Erythroblast (primary cell): ENCODE data around the gene KLHL2.

Source experiments
- DNase-seq, 2 experiments: peaks; one replicate each; lab custom pipeline; 2025; lab: John Stamatoyannopoulos, UW
- GATA1 ChIP-seq: IDR thresholded peaks from 2 replicates; pipeline ENCODE4 v1.6.1; 2011; ENCODE audit warnings: low read depth, mild to moderate bottlenecking, control low read depth, low read length, moderate library complexity
- POLR2A ChIP-seq: IDR thresholded peaks from 2 replicates; pipeline ENCODE4 v1.6.1; 2011; ENCODE audit warnings: mild to moderate bottlenecking, low read length

The KLHL2 gene

DNA sequence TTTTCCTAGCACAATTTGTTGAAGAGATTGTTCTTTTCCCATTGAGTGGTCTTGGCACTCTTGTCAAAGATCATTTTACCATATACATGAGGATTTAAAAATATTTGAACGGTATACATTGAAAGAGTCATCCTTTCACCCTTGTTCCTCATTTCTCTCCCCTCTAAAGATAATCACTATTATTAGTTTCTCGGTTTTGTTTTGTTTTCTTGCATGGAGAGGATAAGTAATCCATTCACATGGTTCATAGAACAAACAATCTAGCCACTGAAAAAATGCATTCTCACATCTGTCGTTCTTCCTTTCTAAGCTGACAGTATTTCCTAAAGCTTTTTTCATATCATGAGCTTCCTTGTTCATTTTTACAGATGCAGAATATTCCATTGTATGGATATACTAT is 80.9 kb downstream of the KLHL2 start:
- TF ChIP-seq POLR2A, result no peak
- TF ChIP-seq GATA1, result no peak
- no peak for DNase-seq

DNA sequence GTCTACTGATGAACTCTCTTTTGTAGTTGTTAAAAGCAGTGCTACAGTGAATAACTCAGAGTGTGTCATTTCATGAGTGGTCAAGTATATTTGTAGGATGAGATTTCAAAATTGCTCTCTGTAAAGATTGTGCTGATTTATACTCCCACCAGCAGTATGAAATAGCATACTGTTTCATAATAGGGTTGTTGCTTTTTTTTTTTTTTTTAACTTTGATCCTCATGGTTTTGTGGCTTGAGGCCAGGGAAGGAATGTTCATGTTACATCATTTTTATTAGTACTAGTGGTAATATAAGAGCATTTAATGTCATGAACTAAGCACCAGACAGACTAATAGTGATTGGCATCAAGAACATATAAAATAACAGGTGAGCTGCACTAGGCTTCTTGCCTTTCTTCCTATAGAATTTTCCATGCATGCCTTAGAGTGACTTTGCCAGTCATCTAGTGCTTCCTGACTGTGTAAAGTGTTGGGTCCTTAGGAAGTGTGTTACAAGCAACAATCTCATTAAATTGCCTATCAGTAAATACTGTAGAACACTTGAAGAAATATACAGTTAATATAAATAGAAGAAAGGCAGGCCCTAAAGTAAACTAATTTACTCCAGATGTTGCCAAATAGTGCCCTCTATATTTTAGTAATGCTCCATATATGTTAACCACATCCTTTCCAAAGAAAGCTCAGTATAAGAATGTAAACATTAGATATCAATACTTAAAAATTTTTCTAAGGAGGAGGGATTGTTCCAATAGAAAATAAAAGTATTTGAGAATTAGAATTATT is 81.5 kb downstream of the KLHL2 start:
- TF ChIP-seq GATA1 (no peak), POLR2A (no peak)
- no peak for DNase-seq

DNA sequence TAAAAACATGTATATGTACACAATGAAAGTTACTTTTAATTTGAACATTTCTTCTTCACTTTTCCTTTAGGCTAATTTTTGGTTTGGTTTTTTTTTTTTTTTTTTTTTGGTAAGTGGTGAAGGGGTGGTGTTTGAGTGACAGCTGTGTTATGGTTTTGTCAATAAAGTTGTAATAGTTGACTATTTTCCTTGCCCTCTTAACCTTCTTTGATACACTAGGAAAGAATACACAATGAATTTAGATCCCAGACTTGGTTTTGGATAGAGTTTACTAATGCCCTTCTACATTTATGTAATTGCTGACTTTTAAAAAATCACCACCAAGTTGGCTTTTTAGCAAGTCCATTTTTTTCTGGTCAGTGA is 82.0 kb downstream of the KLHL2 start:
- TF ChIP-seq GATA1 (no peak), POLR2A (no peak)
- no peak for DNase-seq

DNA sequence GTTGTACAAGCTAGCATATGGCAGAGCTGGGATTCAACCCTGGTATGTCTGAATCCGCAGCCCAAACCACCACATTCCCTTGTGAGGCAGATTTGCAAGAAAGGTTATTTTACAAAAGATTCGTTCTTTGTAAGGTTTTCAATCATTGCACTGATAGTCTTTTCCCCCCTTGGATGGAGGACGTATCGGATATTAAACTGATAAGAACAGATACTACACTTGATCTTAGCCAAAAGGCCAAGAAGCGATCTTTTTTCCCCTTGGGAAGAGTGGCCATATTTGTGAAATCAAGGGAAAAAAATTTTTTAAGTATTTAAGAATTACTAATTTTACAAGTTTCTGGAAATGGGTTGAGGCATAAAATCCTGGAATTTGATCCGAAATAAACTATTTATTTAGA is 85.7 kb downstream of the KLHL2 start:
- TF ChIP-seq POLR2A, result no peak
- TF ChIP-seq GATA1, result no peak
- no peak for DNase-seq

DNA sequence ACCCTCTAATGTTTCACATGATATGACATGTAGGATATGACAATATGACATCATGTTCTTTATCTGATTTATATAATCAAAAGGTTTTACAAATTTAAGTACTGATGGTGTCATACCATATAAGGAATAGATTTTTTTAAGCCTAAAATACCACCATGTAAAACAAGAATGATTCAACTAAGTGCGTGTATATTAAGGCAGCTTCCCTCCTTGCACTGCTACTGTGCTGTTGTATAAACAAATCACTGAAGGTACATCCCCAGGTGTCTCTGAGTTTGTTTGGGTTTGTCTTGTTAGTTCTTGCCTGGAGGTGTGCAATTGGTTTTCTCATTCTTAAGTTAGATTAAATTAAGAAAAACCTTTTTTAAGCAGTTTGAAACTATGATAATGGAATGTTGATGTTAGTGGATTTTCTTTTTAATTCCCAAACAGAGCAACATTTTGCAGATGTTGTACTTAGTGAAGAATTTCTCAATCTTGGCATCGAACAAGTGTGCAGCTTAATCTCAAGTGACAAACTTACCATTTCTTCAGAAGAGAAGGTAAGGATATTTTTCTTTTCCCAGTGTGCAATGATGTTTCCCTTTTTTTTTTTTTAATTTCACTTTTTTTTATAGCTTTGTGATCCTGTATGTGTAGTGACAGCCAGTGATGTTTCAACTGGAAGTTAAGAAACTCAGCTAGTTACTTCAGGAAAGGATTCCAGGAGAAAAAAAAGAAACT is 86.7 kb downstream of the KLHL2 start:
- TF ChIP-seq POLR2A, result no peak
- no peak for TF ChIP-seq GATA1
- no peak for DNase-seq

DNA sequence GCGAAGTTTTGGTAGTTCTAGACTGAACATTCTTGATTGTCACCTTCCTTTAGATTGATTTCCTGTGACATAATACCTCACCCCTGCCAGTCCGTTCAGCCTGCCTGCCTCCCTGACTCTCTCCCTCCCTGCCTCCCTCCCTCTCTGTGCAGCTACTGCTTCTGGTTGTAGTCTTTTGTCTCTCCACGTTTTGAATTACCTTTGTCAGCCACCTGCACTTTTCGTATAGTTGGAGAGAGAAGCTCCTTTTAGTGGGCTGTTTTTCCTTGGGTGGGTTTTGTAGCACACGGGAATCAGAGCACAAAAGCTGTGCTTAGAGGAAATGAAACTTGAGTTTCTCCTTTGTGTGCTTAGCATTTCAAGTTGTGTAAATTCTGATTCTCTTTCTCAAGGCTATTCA is 87.5 kb downstream of the KLHL2 start:
- no peak for DNase-seq
- TF ChIP-seq POLR2A (no peak), GATA1 (no peak)

DNA sequence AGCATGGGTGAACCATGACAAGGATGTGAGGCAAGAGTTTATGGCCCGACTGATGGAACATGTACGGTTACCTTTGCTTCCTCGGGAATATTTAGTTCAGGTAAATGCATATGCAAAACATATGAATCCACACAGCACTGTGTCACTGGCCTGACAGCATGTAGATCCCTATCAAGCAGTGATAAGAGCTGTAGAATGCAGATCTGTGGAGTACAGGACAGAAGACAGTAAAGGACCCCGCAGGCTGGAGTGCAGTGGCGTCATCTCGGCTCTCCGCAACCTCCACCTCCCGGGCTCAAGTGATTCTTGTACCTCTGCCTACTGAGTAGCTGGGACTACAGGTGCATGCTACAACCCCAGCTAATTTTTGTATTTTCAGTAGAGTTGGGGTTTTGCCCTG is 90.3 kb downstream of the KLHL2 start:
- no peak for TF ChIP-seq POLR2A
- TF ChIP-seq GATA1, result no peak
- no peak for DNase-seq

DNA sequence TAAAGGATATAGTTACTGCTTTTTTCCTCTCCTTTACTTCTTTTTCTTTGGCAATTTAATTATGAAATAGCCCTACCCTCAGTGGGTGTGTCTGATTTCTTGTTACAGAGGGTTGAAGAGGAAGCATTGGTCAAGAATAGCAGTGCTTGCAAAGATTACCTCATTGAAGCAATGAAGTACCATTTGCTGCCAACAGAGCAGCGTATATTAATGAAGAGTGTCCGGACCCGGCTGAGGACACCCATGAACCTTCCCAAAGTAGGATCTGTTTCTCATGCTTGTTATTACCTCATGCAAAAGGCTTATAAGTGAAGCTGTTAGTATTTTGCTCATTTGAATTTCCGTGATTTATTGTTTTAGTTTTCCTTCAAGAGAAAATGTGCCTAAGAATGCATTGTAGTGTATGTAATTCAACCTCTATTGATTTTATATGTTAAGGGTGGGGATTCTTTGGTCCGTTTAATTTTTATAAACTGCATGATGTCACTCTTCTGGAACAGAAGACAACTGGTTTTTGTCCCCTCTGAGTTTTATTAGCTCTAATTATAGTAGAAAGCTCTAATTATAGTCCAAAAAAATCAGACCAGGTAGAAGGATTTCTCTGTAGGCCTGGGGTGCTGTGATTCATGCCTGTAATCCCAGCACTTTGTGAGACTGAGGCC is 92.2 kb downstream of the KLHL2 start:
- no peak for DNase-seq
- no peak for TF ChIP-seq POLR2A

DNA sequence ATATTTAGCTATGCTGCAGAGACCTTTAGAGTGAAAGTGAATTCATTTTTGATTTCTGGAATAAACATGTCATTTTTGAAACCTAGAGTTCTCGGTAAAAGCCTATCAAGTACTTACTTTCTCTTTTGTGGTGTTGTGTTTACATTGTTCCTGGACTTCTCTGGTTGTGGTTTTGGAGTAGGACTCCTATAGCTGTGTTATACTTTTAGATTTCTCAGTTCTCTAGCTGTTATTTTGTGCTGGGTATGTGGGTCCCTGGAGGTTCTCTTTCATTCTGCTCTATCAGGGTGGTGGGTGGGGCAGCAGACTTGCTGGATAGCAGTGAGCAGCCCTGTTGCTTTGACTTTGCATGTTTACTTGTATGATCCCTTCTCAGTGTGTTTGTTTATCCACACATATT is 94.5 kb downstream of the KLHL2 start:
- DNase-seq, result peak; percentile 43 to 64

DNA sequence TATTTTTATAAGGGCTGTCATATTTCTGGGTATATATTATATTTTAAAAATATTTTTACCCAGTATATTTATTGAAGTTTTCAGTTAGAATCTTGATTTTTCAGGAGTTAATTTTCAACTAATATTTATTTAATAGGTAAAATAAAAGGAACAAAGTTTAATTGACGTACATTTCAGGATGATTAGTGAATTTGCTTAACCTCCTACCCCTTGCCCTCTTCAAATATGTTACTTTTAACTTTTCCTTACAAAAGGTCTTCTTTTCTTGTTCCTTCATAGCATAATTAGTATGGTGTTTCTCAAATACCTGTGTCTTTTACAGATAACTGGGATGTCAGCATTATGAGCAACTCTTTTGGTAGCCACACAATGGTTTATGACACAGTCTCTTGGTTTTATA is 95.3 kb downstream of the KLHL2 start:
- no peak for DNase-seq
- TF ChIP-seq POLR2A, result no peak
- TF ChIP-seq GATA1, result no peak

More for the DNA sequence above, 94.5 kb downstream of the KLHL2 start:
- TF ChIP-seq POLR2A (no peak), GATA1 (no peak)

DNA sequence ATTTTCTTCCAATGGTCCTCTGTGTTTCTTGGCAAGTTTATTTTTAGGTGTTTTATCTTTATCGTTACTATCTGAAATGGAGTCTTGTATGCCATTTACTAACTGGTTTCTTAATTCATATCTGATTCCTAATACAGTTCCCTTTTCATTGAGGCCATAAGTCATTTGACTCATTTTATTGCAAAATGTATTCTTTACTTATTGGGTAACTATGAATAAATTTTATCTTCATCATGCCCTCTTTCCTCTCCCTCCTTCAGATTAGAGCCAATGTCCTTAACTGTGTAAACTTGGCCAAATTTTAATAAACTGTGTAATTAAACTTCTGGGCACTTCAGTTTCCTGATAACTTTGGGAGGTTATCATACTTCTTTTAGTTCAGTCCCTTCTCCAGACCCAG is 100.8 kb downstream of the KLHL2 start:
- TF ChIP-seq POLR2A (no peak), GATA1 (no peak)
- DNase-seq, result no peak

DNA sequence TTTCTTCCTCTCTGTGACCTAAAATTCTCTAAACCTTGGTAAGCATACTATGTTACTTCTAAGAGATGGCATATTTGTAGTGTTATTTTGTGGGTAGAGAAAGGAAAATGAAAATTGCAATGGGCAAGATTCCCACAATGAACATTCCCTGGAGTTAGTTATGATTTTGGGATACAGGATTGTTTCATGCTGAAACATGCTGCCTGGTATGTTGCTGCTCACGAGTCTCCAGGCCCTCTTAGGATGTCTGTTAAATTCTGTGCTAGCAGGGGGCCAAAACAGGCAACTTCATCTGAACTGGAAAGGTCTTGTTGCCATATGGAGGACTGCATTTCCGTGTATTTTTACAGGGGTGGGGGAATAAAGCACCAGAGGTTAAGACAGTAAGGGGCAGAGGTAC is 101.2 kb downstream of the KLHL2 start:
- no peak for DNase-seq
- TF ChIP-seq POLR2A, result no peak
- TF ChIP-seq GATA1, result no peak

DNA sequence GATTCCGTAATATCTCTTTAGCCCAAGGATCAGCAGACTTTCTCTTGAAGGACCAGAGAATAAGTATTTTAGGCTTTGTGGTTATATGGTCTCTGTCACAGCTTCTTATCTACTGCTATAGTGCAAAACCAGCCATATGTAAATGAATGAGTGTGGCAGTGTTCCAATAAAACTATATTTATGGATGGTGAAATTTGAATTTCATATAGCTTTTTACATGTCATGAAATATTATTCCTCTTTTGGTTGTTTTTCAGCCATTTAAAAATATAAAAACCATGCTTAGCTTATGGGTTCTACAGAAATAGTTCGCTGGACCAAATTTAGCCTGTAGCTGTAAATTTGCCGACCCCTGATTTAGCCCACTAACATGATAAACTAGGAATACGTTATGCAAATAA is 102.1 kb downstream of the KLHL2 start:
- TF ChIP-seq POLR2A (no peak), GATA1 (no peak)
- DNase-seq, result no peak

DNA sequence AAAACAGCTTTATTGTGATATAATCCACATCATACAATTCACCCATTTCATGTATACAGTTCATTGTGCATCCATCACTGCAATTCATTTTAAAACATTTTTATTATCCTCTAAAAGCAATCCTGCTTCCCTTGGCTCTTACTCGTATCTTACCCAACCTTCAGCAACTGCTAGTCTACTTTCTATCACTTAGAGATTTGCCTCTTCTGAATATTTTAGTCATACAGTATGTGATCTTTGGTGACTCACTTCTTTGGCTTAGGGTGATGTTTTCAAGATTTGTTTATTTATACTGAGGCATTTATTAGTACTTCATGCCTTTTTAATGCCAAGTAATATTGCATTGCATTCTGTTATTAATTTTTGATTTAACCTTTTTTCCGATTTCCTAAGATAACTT is 105.1 kb downstream of the KLHL2 start:
- peak in 1 of 2 experiments; percentile 21 for DNase-seq

DNA sequence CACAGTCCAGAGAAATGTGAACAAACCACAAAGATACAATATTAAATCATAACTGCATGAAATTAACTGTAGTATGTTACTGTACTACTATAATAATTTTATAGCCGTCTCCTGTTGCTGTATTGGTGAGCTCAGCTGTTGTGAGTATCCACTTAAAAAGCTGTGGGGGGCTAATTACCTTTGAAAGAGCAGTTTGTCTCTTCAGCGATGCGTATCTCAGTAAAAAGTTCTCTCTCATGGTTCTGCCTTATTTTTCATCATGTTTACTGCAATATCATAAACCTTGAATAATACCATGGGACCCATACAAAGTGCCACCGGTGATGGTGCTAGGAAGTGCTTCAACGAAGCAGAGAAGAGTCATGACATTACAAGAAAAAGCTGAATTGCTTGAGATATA is 111.7 kb downstream of the KLHL2 start:
- DNase-seq, result no peak
- TF ChIP-seq GATA1 (no peak), POLR2A (no peak)

More for the DNA sequence above, 105.1 kb downstream of the KLHL2 start:
- TF ChIP-seq GATA1 (no peak), POLR2A (no peak)
